22Rv1 (cell line): Measurements from ENCODE around the gene UMODL1.
"Not testable (repeated sequence)": the region's sequence is repeated elsewhere in the genome, so short reads cannot be mapped to it uniquely, and the experiment has no call there.

Source experiments
- CTCF ChIP-seq: fragments of 450-650 bp; IDR thresholded peaks from 2 replicates; pipeline ENCODE4 v1.5.1; 2017; ENCODE audit warnings: mild to moderate bottlenecking
- ZFX ChIP-seq: fragments of 450-650 bp; IDR thresholded peaks from 2 replicates; pipeline ENCODE4 v1.6.1; 2017; ENCODE audit warnings: antibody characterized with exemption, borderline replicate concordance

GRCh38 chr21:42077685-42078238 is 6.6 kb downstream of the UMODL1 start:
- not testable (repeated sequence) for TF ChIP-seq CTCF, ZFX
